Urothelium cell line (cell line): ENCODE results near the gene PNKD.
"Not testable (repeated sequence)": the region's sequence is repeated elsewhere in the genome, so short reads cannot be mapped to it uniquely, and the experiment has no call there.

Experiments
- DNase-seq: peaks from one replicate; pipeline ENCODE4 v3.0.0; 2011; ENCODE audit warnings: low spot score, mixed read lengths
- FAIRE-seq: peaks from 2 replicates; lab custom pipeline; 2011; peaks lifted over from hg19 to GRCh38; lab: Jason Lieb, UNC

The PNKD gene

GRCh38 chr2:218272531-218273212 lies 2.4 kb downstream of the PNKD start:
- FAIRE-seq (no peak), DNase-seq (peak; percentile 80)

GRCh38 chr2:218273214-218273907 lies 3.0 kb downstream of the PNKD start:
- not testable (repeated sequence) for DNase-seq, FAIRE-seq

- no peak for FAIRE-seq
Measured at GRCh38 chr2:218273908-218274249, 3.6 kb downstream of the PNKD start.

GRCh38 chr2:218274586-218274985 lies 4.3 kb downstream of the PNKD start:
- FAIRE-seq (no peak), DNase-seq (no peak)

More at GRCh38 chr2:218273908-218274249, 3.6 kb downstream of the PNKD start:
- no peak for DNase-seq

- DNase-seq: no peak
- no peak for FAIRE-seq
Measured at GRCh38 chr2:218275371-218276072, 5.2 kb downstream of the PNKD start.

GRCh38 chr2:218276986-218277755 lies 6.9 kb downstream of the PNKD start:
- DNase-seq: no peak

GRCh38 chr2:218277921-218278320 lies 7.6 kb downstream of the PNKD start:
- no peak for DNase-seq
- FAIRE-seq: no peak

More at GRCh38 chr2:218276986-218277755, 6.9 kb downstream of the PNKD start:
- no peak for FAIRE-seq

GRCh38 chr2:218278531-218279360 lies 8.4 kb downstream of the PNKD start:
- DNase-seq: no peak
- no peak for FAIRE-seq

GRCh38 chr2:218280260-218280870 lies 10.0 kb downstream of the PNKD start:
- no peak for FAIRE-seq
- no peak for DNase-seq

- DNase-seq (no peak), FAIRE-seq (no peak)
Measured at GRCh38 chr2:218281449-218281848, 11.1 kb downstream of the PNKD start.

- FAIRE-seq (no peak), DNase-seq (no peak)
Measured at GRCh38 chr2:218282173-218282991, 12.1 kb downstream of the PNKD start.

GRCh38 chr2:218284106-218284811 lies 13.9 kb downstream of the PNKD start:
- peak; percentile 40 for DNase-seq

GRCh38 chr2:218285604-218286003 lies 15.3 kb downstream of the PNKD start:
- FAIRE-seq (no peak), DNase-seq (no peak)

More at GRCh38 chr2:218284106-218284811, 13.9 kb downstream of the PNKD start:
- FAIRE-seq: no peak

- no peak for FAIRE-seq
- DNase-seq: peak; percentile 89
Measured at GRCh38 chr2:218286570-218287459, 16.5 kb downstream of the PNKD start.

- FAIRE-seq (no peak), DNase-seq (no peak)
Measured at GRCh38 chr2:218289639-218290315, 19.5 kb downstream of the PNKD start.
